SK-N-SH treated with all-trans-retinoic acid at 6 μM for 48 hours (cell line): Measurements from ENCODE around the gene PRADC1.

Experiments used
- BACH2 ChIP-seq: fragments of 250-450 bp; sonication (Bioruptor Pico); IDR thresholded peaks from 2 replicates; pipeline ENCODE4 v1.9.0; 2021; ENCODE audit warnings: mild to moderate bottlenecking, borderline replicate concordance
- OSR1 ChIP-seq: fragments of 250-450 bp; sonication (Bioruptor Pico); IDR thresholded peaks from 2 replicates; pipeline ENCODE4 v1.8.0; 2022; ENCODE audit warnings: moderate library complexity, mild to moderate bottlenecking, inconsistent platforms
- SNAI2 ChIP-seq: fragments of 250-450 bp; sonication (Bioruptor Pico); IDR thresholded peaks from 2 replicates; pipeline ENCODE4 v1.5.0; 2020; ENCODE audit warnings: mild to moderate bottlenecking, moderate library complexity
- TCF4 ChIP-seq: fragments of 250-450 bp; sonication (Bioruptor Pico); IDR thresholded peaks from 2 replicates; pipeline ENCODE4 v1.8.0; 2021; ENCODE audit warnings: mild to moderate bottlenecking, moderate library complexity, borderline replicate concordance
- ZFP30 ChIP-seq: fragments of 450-650 bp; formaldehyde crosslinking; IDR thresholded peaks from 2 replicates; pipeline ENCODE4 v1.5.0; 2022; ENCODE audit warnings: mild to moderate bottlenecking, moderate library complexity
- TF ChIP-seq, protein P1 (sequence below): fragments of 250-450 bp; sonication (Bioruptor Pico); IDR thresholded peaks from 2 replicates; pipeline ENCODE4 v1.8.0; 2020; ENCODE audit warnings: mild to moderate bottlenecking, moderate library complexity, borderline replicate concordance

- TF ChIP-seq ZFP30 (CRISPR knock-in tag): no peak
- no peak for TF ChIP-seq SNAI2 (CRISPR knock-in tag)
- TF ChIP-seq, protein P1, sequence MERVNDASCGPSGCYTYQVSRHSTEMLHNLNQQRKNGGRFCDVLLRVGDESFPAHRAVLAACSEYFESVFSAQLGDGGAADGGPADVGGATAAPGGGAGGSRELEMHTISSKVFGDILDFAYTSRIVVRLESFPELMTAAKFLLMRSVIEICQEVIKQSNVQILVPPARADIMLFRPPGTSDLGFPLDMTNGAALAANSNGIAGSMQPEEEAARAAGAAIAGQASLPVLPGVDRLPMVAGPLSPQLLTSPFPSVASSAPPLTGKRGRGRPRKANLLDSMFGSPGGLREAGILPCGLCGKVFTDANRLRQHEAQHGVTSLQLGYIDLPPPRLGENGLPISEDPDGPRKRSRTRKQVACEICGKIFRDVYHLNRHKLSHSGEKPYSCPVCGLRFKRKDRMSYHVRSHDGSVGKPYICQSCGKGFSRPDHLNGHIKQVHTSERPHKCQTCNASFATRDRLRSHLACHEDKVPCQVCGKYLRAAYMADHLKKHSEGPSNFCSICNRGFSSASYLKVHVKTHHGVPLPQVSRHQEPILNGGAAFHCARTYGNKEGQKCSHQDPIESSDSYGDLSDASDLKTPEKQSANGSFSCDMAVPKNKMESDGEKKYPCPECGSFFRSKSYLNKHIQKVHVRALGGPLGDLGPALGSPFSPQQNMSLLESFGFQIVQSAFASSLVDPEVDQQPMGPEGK (CRISPR knock-in tag): no peak
- no peak for TF ChIP-seq BACH2 (CRISPR knock-in tag)
- TF ChIP-seq TCF4: no peak
- no peak for TF ChIP-seq OSR1 (CRISPR knock-in tag)
These were observed 45.5 kb downstream of the PRADC1 start for GRCh38 chr2:73187549-73187948.
